ENCODE data around the gene RGPD8. TPM values are rescaled to one million over a fixed set of nuclear protein-coding genes. Genes with fewer than 3 reads are reported as not detected.
"Not testable (repeated sequence)": the region's sequence is repeated elsewhere in the genome, so short reads cannot be mapped to it uniquely, and the experiment has no call there.

RGPD8 gene
- total RNA-seq: 10 to 100 TPM; 17.1 to 42.7 TPM
- 12.1 TPM for polyA plus RNA-seq (2013, experiment 1 of 2)
- polyA plus RNA-seq (2013, experiment 2 of 2): 12.1 TPM
- long read RNA-seq, experiment 1, partial matches to known transcripts: 4 of 5 reads
- long read RNA-seq, experiment 1, other reads (novel, unspliced or antisense): 1 of 5 reads
- long read RNA-seq, experiment 2, full-length matches to known transcripts: 7 of 13 reads
- long read RNA-seq, experiment 2, partial matches to known transcripts: 3 of 13 reads
- long read RNA-seq, experiment 2, other reads (novel, unspliced or antisense): 3 of 13 reads
- long read RNA-seq, experiment 3, full-length matches to known transcripts: 1 of 5 reads
- long read RNA-seq, experiment 3, partial matches to known transcripts: 4 of 5 reads
- long read RNA-seq, experiment 3, other reads (novel, unspliced or antisense): 0 of 5 reads
- long read RNA-seq, experiment 4, partial matches to known transcripts: 0 of 1 reads
- long read RNA-seq, experiment 4, other reads (novel, unspliced or antisense): 1 of 1 reads

GRCh38 chr2:112433480-112433879 lies at the start of gene RGPD8:
TSS of gene RGPD8 (minus strand) at chr2:112433645. CDS start at chr2:112433453, 192 bp downstream.
- not testable (repeated sequence) for H3K9me3 Mint-ChIP-seq; H3K4me1 ChIP-seq (ENCODE audit: control insufficient read depth, insufficient read depth, low read length); H3K27ac ChIP-seq (ENCODE audit: low read depth, low read length); H3K27me3 Mint-ChIP-seq (ENCODE audit: insufficient read depth); H3K27me3 ChIP-seq (ENCODE audit: control insufficient read depth, insufficient read depth, low read length, poor library complexity, severe bottlenecking); H3K27ac Mint-ChIP-seq; H3K36me3 Mint-ChIP-seq (ENCODE audit: low read depth); H3K4me1 Mint-ChIP-seq; H3K36me3 ChIP-seq (ENCODE audit: control insufficient read depth, insufficient read depth, low read length); H3K9ac ChIP-seq (ENCODE audit: extremely low read depth, low read length, poor library complexity, severe bottlenecking); H3K9me3 ChIP-seq (ENCODE audit: control insufficient read depth, low read length)
- H3K4me3 ChIP-seq (ENCODE audit: low read length): peak within 1 kb of the TSS; percentile 66
- peak within 1 kb of the TSS; percentile 48 for H3K4me3 Mint-ChIP-seq
- peak; percentile 77 for TF ChIP-seq CTCF (conservative IDR thresholded peaks at IDR 0.05)
- WGBS, 2 experiments (ENCODE audit: insufficient coverage in 1 of 2, insufficient read length in 1 of 2): 0% methylated on average over 4 of the region's 26 CpGs; no CpG with 5 or more reads in 1 of the 2 experiments
- peak; percentile 94 for DNase-seq

GRCh38 chr2:112483042-112483473 lies 49.6 kb upstream of the RGPD8 start:
- 4 to 10% methylated on average over 9 to 10 of the region's 10 CpGs for WGBS, 2 experiments (ENCODE audit: insufficient coverage in 1 of 2, insufficient read length in 1 of 2)
- Mint-ChIP-seq H3K4me3 (peak overlapping the region; percentile 94), H3K27ac (no peak overlapping the region), H3K27me3 (ENCODE audit: insufficient read depth) (peaks cover 9% of the 10 kb centered on the region), H3K4me1 (peaks cover 13% of the 10 kb centered on the region), H3K36me3 (ENCODE audit: low read depth) (peaks cover 25% of the 10 kb centered on the region), H3K9me3 (no peaks in the 10 kb centered on the region)
- DNase-seq: peak; percentile 58
- Histone ChIP-seq H3K4me3 (ENCODE audit: low read length) (peak overlapping the region; percentile 90), H3K4me1 (ENCODE audit: control insufficient read depth, insufficient read depth, low read length) (no peaks in the 10 kb centered on the region), H3K27me3 (ENCODE audit: control insufficient read depth, insufficient read depth, low read length, poor library complexity, severe bottlenecking) (no peaks in the 10 kb centered on the region), H3K36me3 (ENCODE audit: control insufficient read depth, insufficient read depth, low read length) (peaks cover 28% of the 10 kb centered on the region), H3K27ac (ENCODE audit: low read depth, low read length) (no peak overlapping the region), H3K9ac (ENCODE audit: extremely low read depth, low read length, poor library complexity, severe bottlenecking) (peak overlapping the region; percentile 56), H3K9me3 (ENCODE audit: control insufficient read depth, low read length) (no peaks in the 10 kb centered on the region)
- no peak for TF ChIP-seq CTCF (conservative IDR thresholded peaks at IDR 0.05)

- Histone ChIP-seq H3K9ac (ENCODE audit: extremely low read depth, low read length, poor library complexity, severe bottlenecking) (peak overlapping the region; percentile 56), H3K27me3 (ENCODE audit: control insufficient read depth, insufficient read depth, low read length, poor library complexity, severe bottlenecking) (no peaks in the 10 kb centered on the region), H3K27ac (ENCODE audit: low read depth, low read length) (peak overlapping the region; percentile 41), H3K4me3 (ENCODE audit: low read length) (peak overlapping the region; percentile 90), H3K36me3 (ENCODE audit: control insufficient read depth, insufficient read depth, low read length) (peaks cover 22% of the 10 kb centered on the region), H3K4me1 (ENCODE audit: control insufficient read depth, insufficient read depth, low read length) (no peaks in the 10 kb centered on the region), H3K9me3 (ENCODE audit: control insufficient read depth, low read length) (no peaks in the 10 kb centered on the region)
- H3K4me1 Mint-ChIP-seq: peaks cover 13% of the 10 kb centered on the region
- TF ChIP-seq CTCF (conservative IDR thresholded peaks at IDR 0.05): no peak
- H3K27me3 Mint-ChIP-seq (ENCODE audit: insufficient read depth): peaks cover 9% of the 10 kb centered on the region
- DNase-seq: peak; percentile 75
- H3K9me3 Mint-ChIP-seq: no peaks in the 10 kb centered on the region
- peaks cover 19% of the 10 kb centered on the region for H3K36me3 Mint-ChIP-seq (ENCODE audit: low read depth)
- peak overlapping the region; percentile 94 for H3K4me3 Mint-ChIP-seq
- peak overlapping the region; percentile 94 for H3K27ac Mint-ChIP-seq
- 0% methylated on average over 43 to 77 of the region's 77 CpGs for WGBS, 2 experiments (ENCODE audit: insufficient coverage in 1 of 2, insufficient read length in 1 of 2)
Measured at GRCh38 chr2:112482309-112483041, 49.0 kb upstream of the RGPD8 start.
